Endothelial cell of umbilical vein (primary cell): Measurements from ENCODE around the gene SREBF1. TPM values are rescaled to one million over a fixed set of nuclear protein-coding genes. Genes with fewer than 3 reads are reported as not detected.

Experiments
- BruUV-seq: library from RNA; stranded (reverse); fragments of 400-500 nt; replicated peaks from 2 replicates; lab custom pipeline; 2021; lab: Mats Ljungman, UMichigan
- CTCF ChIA-PET: fragments of 300-600, 350-600 bp; sonication (Branson Sonifier 250); formaldehyde crosslinking; loops from one replicate; lab custom pipeline; 2021; ENCODE audit warnings: antibody characterized with exemption, inconsistent platforms; lab: Charles Lee
- POLR2A ChIA-PET: fragments of 300-600, 350-600 bp; sonication (Branson Sonifier 250); formaldehyde crosslinking; loops from one replicate; lab custom pipeline; 2021; ENCODE audit warnings: antibody characterized with exemption, inconsistent platforms; lab: Charles Lee
- DNase-seq: peaks from one replicate; pipeline ENCODE4 v3.0.0-alpha.2; 2011; ENCODE audit warnings: low read depth, low spot score
- FAIRE-seq: peaks from 2 replicates; lab custom pipeline; 2011; peaks lifted over from hg19 to GRCh38; lab: Jason Lieb, UNC
- H2AFZ ChIP-seq: 2 replicates; pipeline ENCODE4 v1.6.0; 2012; ENCODE audit warnings: low read depth, low read length, control low read depth, inconsistent platforms
- H3K27ac ChIP-seq: 2 replicates; pipeline ENCODE4 v1.5.1; 2011; ENCODE audit warnings: low read depth, mild to moderate bottlenecking, control low read depth, low read length, moderate library complexity; ENCODE audit not compliant: insufficient read depth
- H3K27me3 ChIP-seq, 2 experiments: 2 replicates each; pipeline versions ENCODE4 v1.6.0 to v1.6.1; 2011; ENCODE audit warnings: low read length in 2 of 2, mixed read lengths in 1 of 2; ENCODE audit not compliant: control insufficient read depth in 2 of 2, insufficient read depth in 2 of 2
- H3K36me3 ChIP-seq, 2 experiments: 2 replicates in 1 of 2; 3 replicates in 1 of 2; pipeline ENCODE4 v1.5.1; 2011; ENCODE audit warnings: low read length in 2 of 2, mild to moderate bottlenecking in 1 of 2, moderate library complexity in 1 of 2; ENCODE audit not compliant: control insufficient read depth in 2 of 2, insufficient read depth in 2 of 2; ENCODE audit errors: extremely low read depth in 1 of 2
- H3K4me1 ChIP-seq: 3 replicates; pipeline ENCODE4 v1.5.1; 2011; ENCODE audit warnings: mild to moderate bottlenecking, low read length; ENCODE audit not compliant: control insufficient read depth, insufficient read depth; ENCODE audit errors: extremely low read depth
- H3K4me2 ChIP-seq: 2 replicates; pipeline ENCODE4 v1.6.1; 2011; ENCODE audit warnings: low read length, control low read depth, mixed read lengths; ENCODE audit not compliant: insufficient read depth
- H3K4me3 ChIP-seq, 3 experiments: fragments of 200-600 bp in 1 of 3; sonication (generic), shearing (Covaris generic) in 1 of 3; replicated peaks in 1 of 3; 2 replicates each; pipeline ENCODE4 v1.5.1; 2011 to 2016; ENCODE audit warnings: control low read depth in 3 of 3, low read length in 3 of 3, mild to moderate bottlenecking in 2 of 3, inconsistent platforms in 1 of 3, low read depth in 1 of 3, moderate library complexity in 1 of 3; ENCODE audit not compliant: insufficient read depth in 1 of 3
- H3K79me2 ChIP-seq: 2 replicates; pipeline ENCODE4 v1.6.0; 2012; ENCODE audit warnings: low read length, inconsistent platforms; ENCODE audit not compliant: control insufficient read depth, insufficient read depth
- H3K9ac ChIP-seq: replicated peaks from 2 replicates; pipeline ENCODE3; 2011; ENCODE audit warnings: low read length, control low read depth; ENCODE audit not compliant: insufficient read depth; ENCODE audit errors: extremely low read depth
- H3K9me1 ChIP-seq: replicated peaks from 3 replicates; pipeline ENCODE4 v1.6.0; 2011; ENCODE audit warnings: mild to moderate bottlenecking, low read length; ENCODE audit not compliant: control insufficient read depth, insufficient read depth; ENCODE audit errors: extremely low read depth
- H3K9me3 ChIP-seq: replicated peaks from 2 replicates; pipeline ENCODE4 v1.5.1; 2012; ENCODE audit warnings: low read length, inconsistent platforms; ENCODE audit not compliant: control insufficient read depth, insufficient read depth
- H4K20me1 ChIP-seq: replicated peaks from 2 replicates; pipeline ENCODE3; 2011; ENCODE audit warnings: mild to moderate bottlenecking, low read length; ENCODE audit not compliant: control insufficient read depth, insufficient read depth; ENCODE audit errors: extremely low read depth
- EZH2 ChIP-seq: IDR thresholded peaks from 2 replicates; pipeline ENCODE4 v1.6.1; 2012; ENCODE audit warnings: borderline replicate concordance, low read depth, mild to moderate bottlenecking, moderate library complexity, low read length, inconsistent platforms; ENCODE audit not compliant: severe bottlenecking
- FOS ChIP-seq: IDR thresholded peaks from 2 replicates; pipeline ENCODE4 v1.6.1; 2011; ENCODE audit warnings: mild to moderate bottlenecking, low read length, moderate library complexity, borderline replicate concordance; ENCODE audit not compliant: insufficient read depth
- GATA2 ChIP-seq: IDR thresholded peaks from 2 replicates; pipeline ENCODE4 v1.7.0; 2011; ENCODE audit warnings: low read depth, mild to moderate bottlenecking, moderate library complexity, mixed read lengths, low read length; ENCODE audit not compliant: insufficient read length, insufficient read depth
- JUN ChIP-seq: IDR thresholded peaks from 2 replicates; pipeline ENCODE4 v1.6.1; 2011; ENCODE audit warnings: borderline replicate concordance, low read depth; ENCODE audit not compliant: insufficient read length, insufficient read depth
- MYC ChIP-seq: IDR thresholded peaks from one replicate; pipeline ENCODE4 v1.6.1; 2011; ENCODE audit warnings: mild to moderate bottlenecking, low read depth, low read length
- POLR2A ChIP-seq: IDR thresholded peaks from 2 replicates; pipeline ENCODE4 v1.6.1; 2012; ENCODE audit warnings: low read depth, mild to moderate bottlenecking, control low read depth, low read length
- POLR2AphosphoS5 ChIP-seq: IDR thresholded peaks from 2 replicates; pipeline ENCODE4 v1.6.1; 2012; ENCODE audit warnings: low read depth, mild to moderate bottlenecking, control low read depth, low read length, moderate library complexity; ENCODE audit not compliant: insufficient read depth
- dilution Hi-C: fragments of 300-500 bp; cut with MboI; formaldehyde crosslinking; loops from one replicate; pipeline ENCODE4 v1.15.0; 2019; ENCODE audit warnings: low sequenced_read_pairs; ENCODE audit not compliant: extremely low pct_ligation_motif_present
- intact Hi-C: fragments of 100-400 bp; cut with micrococcal nuclease; formaldehyde crosslinking; loops from one replicate; pipeline ENCODE4 v1.10.0; 2022
- polyA plus RNA-seq, 4 experiments: library from polyadenylated mRNA; depleted of rRNA in 3 of 4; stranded (reverse) in 3 of 4; unstranded in 1 of 4; fragments of >200 nt; gene quantifications; 2 replicates each; pipeline versions ENCODE4 v1.2.1 to v1.2.3, GENCODE V29; 2011 to 2012; ENCODE audit warnings: missing spikeins in 1 of 4
- total RNA-seq: library from RNA; stranded (reverse); gene quantifications from 2 replicates; pipeline ENCODE4 v1.2.3, GENCODE V29; 2021
- TF ChIP-seq, protein P1 (sequence below), 2 donors: IDR thresholded peaks; 1 replicate in 1 of 2; 2 replicates in 1 of 2; pipeline ENCODE4 v1.5.1; 2011; ENCODE audit warnings: low read length in 2 of 2, mild to moderate bottlenecking in 2 of 2, moderate library complexity in 2 of 2, control low read depth in 1 of 2, inconsistent platforms in 1 of 2, low read depth in 1 of 2; ENCODE audit not compliant: insufficient read depth in 1 of 2; ENCODE audit errors: extremely low read depth in 1 of 2
- TF ChIP-seq, protein P2 (sequence below): IDR thresholded peaks from 2 replicates; pipeline ENCODE4 v1.6.1; 2011; ENCODE audit not compliant: insufficient read depth, insufficient read length

Gene SREBF1
- total and polyA plus RNA-seq, 2 donors (not counting 3 experiments of a cell fraction or from before 2014, with no cell fraction given): 50.4 to 109 TPM

DNA sequence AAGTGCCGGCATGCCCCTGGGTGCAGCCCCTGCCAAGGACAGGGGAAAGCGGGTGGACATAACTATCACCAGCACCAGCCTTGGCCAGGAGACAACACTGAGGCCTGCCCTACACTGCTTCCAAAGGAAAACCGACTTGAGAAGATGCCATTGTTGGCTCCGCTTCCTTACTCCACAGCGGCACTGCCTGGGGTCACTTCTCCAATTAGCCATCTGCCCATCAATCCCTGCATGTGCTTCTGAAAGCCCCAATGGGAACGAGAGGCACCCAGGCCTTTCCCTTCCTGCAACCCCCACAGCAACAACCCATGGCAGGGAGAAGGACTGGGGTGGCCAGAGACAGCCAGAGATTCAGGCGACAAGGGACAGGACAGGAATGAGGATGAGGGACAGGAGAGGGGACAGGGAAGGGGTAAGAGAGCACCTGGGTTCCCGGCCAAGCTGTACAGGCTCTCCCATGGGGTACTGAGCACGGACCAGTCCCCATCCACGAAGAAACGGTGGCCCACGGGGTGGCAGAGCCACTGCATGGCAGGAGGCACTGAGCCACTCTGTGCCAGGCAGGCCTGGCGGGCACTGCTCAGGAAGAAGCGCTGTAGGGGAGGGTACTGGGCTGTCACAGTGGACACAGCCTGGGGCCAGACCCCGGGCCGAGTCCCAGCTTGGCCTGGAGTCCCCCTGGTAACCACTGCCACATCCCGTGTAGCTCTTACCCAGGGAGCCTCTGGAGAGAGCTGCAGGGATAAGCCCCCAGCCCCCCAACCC lies 21.2 kb downstream of the SREBF1 start:
- Histone ChIP-seq H3K79me2 (peaks cover 3% of the 10 kb centered on the region), H3K4me3 (no peak overlapping the region), H3K27me3 (no peaks in the 10 kb centered on the region), H3K9me1 (no peaks in the 10 kb centered on the region), H3K4me2 (no peak overlapping the region), H3K36me3 (peaks cover 18 to 30% of the 10 kb centered on the region in 2 experiments), H3K9me3 (no peaks in the 10 kb centered on the region), H3K9ac (no peak overlapping the region), H3K4me1 (peaks cover 12% of the 10 kb centered on the region), H3K27ac (no peak overlapping the region), H2AFZ (no peak overlapping the region), H4K20me1 (no peaks in the 10 kb centered on the region)
- FAIRE-seq (no peak), DNase-seq (no peak)
- TF ChIP-seq GATA2 (no peak), EZH2 (no peak), MYC (no peak), FOS (no peak), POLR2A (no peak), POLR2AphosphoS5 (no peak), JUN (no peak)
- TF ChIP-seq, protein P1, sequence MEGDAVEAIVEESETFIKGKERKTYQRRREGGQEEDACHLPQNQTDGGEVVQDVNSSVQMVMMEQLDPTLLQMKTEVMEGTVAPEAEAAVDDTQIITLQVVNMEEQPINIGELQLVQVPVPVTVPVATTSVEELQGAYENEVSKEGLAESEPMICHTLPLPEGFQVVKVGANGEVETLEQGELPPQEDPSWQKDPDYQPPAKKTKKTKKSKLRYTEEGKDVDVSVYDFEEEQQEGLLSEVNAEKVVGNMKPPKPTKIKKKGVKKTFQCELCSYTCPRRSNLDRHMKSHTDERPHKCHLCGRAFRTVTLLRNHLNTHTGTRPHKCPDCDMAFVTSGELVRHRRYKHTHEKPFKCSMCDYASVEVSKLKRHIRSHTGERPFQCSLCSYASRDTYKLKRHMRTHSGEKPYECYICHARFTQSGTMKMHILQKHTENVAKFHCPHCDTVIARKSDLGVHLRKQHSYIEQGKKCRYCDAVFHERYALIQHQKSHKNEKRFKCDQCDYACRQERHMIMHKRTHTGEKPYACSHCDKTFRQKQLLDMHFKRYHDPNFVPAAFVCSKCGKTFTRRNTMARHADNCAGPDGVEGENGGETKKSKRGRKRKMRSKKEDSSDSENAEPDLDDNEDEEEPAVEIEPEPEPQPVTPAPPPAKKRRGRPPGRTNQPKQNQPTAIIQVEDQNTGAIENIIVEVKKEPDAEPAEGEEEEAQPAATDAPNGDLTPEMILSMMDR (IDR thresholded peaks at IDR 0.05; ENCODE audit: extremely low read depth in 1 of 2, insufficient read depth in 1 of 2, low read depth in 1 of 2, low read length in 2 of 2): no peak
- TF ChIP-seq, protein P2, sequence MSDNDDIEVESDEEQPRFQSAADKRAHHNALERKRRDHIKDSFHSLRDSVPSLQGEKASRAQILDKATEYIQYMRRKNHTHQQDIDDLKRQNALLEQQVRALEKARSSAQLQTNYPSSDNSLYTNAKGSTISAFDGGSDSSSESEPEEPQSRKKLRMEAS: no peak
- no TSS peak for BruUV-seq
- dilution Hi-C loops: no loop called here
- intact Hi-C loops: loop anchor here (5.0 kb wide), 1 partner anchor 608 kb away; the partner anchor contains the start of gene PLD6
- CTCF ChIA-PET: interaction anchor here (0.9 to 8.9 kb wide), 2 partner anchors 26 to 47 kb away, joined by 3 to 68 read pairs; no protein-coding TSS in a partner anchor
- POLR2A ChIA-PET: no interaction called here
